ACC112 (cell line): ENCODE data around the gene BTN1A1.

Experiments used
- H2AFZ ChIP-seq: fragments of 200-600 bp; sonication (generic); one replicate; pipeline ENCODE4 v1.6.0; 2017; ENCODE audit warnings: antibody characterized with exemption, low read length; ENCODE audit not compliant: unreplicated experiment
- H3K27ac ChIP-seq: fragments of 200-600 bp; sonication (generic); 2 replicates; pipeline ENCODE4 v1.5.1; 2014; ENCODE audit warnings: low read depth, mild to moderate bottlenecking, antibody characterized with exemption, low read length, moderate library complexity
- H3K27me3 ChIP-seq: fragments of 200-600 bp; sonication (generic); 2 replicates; pipeline ENCODE4 v1.6.1; 2014; ENCODE audit warnings: mild to moderate bottlenecking, antibody characterized with exemption, low read length, moderate library complexity, mixed read lengths; ENCODE audit not compliant: insufficient read depth
- H3K36me3 ChIP-seq: fragments of 200-600 bp; sonication (generic); 2 replicates; pipeline ENCODE4 v1.6.1; 2016; ENCODE audit warnings: mild to moderate bottlenecking, antibody characterized with exemption, low read length, moderate library complexity, mixed read lengths; ENCODE audit not compliant: insufficient read depth
- H3K4me1 ChIP-seq: fragments of 200-600 bp; sonication (generic); one replicate; pipeline ENCODE4 v1.6.1; 2016; ENCODE audit warnings: low read length, mixed read lengths; ENCODE audit not compliant: insufficient read depth, unreplicated experiment, control insufficient read depth
- H3K4me3 ChIP-seq: fragments of 200-600 bp; sonication (generic); 2 replicates; pipeline ENCODE4 v1.5.1; 2014; ENCODE audit warnings: mild to moderate bottlenecking, low read depth, low read length
- H3K79me2 ChIP-seq: fragments of 200-600 bp; sonication (generic); one replicate; pipeline ENCODE4 v1.6.0; 2016; ENCODE audit warnings: low read length; ENCODE audit not compliant: control insufficient read depth, unreplicated experiment, insufficient read depth

Gene BTN1A1

DNA sequence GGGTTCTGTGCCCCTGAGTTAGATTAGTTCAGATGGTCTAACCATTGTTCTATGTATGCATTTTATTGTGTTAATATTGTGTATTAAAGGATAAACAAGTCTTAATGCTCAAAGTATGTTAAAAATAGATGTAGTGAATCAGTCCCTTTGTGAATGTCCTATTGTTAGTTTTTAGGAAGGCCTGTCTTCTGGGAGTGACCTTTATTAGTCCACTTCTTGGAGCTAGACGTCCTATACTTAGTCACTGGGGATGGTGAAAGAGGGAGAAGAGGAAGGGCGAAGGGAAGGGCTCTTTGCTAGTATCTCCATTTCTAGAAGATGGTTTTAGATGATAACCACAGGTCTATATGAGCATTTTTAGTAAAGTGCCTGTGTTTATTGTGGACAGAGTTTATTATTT lies 25.7 kb downstream of the BTN1A1 start:
- no peak overlapping the region for H2AFZ ChIP-seq
- no peaks in the 10 kb centered on the region for H3K36me3 ChIP-seq
- no peak overlapping the region for H3K27ac ChIP-seq
- no peak overlapping the region for H3K4me3 ChIP-seq
- H3K27me3 ChIP-seq: no peaks in the 10 kb centered on the region
- peaks cover 9% of the 10 kb centered on the region for H3K4me1 ChIP-seq
- peaks cover 19% of the 10 kb centered on the region for H3K79me2 ChIP-seq

DNA sequence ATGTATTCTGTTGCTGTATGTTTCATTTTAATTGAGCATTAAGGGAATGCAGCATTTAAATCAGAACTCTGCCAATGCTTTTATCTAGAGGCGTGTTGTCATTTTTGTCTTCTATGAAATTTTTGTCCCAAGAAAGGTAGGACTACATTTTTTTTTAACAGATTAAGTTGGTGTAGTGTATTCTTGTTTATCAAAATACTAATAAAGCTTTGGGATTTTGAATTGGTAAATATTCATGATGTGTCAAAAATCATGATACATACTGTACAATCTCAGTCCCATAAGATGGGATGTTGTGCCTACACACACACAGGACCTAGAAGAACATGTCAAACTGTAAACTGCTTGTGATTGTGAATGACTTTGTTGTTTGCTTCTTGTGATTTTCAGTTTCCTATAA lies 26.8 kb downstream of the BTN1A1 start:
- Histone ChIP-seq H3K4me1 (peaks cover 9% of the 10 kb centered on the region), H3K36me3 (no peaks in the 10 kb centered on the region), H3K4me3 (no peak overlapping the region), H3K27ac (no peak overlapping the region), H2AFZ (no peak overlapping the region), H3K27me3 (no peaks in the 10 kb centered on the region), H3K79me2 (peaks cover 19% of the 10 kb centered on the region)

DNA sequence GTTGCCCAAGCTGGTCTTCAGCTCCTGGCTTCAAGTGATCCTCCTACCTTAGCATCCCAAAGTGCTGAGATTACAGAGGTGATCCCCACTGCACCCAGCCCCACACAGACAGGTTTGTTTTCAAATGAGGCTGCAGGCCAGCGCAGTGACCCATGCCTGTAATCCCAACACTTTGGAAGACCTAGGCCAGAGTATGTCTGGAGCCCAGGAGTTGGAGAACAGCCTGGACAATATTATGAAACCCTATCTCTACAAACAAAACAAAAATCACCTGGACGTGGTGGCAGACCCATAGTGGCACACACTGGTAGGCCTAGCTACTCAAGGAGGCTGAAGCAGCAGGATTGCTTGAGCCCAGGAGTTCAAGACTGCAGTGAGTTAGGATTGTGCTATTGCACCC lies 30.1 kb downstream of the BTN1A1 start:
- no peak overlapping the region for H2AFZ ChIP-seq
- no peaks in the 10 kb centered on the region for H3K36me3 ChIP-seq
- no peak overlapping the region for H3K4me3 ChIP-seq
- no peak overlapping the region for H3K27ac ChIP-seq
- no peaks in the 10 kb centered on the region for H3K27me3 ChIP-seq
- H3K79me2 ChIP-seq: no peaks in the 10 kb centered on the region
- H3K4me1 ChIP-seq: no peaks in the 10 kb centered on the region

DNA sequence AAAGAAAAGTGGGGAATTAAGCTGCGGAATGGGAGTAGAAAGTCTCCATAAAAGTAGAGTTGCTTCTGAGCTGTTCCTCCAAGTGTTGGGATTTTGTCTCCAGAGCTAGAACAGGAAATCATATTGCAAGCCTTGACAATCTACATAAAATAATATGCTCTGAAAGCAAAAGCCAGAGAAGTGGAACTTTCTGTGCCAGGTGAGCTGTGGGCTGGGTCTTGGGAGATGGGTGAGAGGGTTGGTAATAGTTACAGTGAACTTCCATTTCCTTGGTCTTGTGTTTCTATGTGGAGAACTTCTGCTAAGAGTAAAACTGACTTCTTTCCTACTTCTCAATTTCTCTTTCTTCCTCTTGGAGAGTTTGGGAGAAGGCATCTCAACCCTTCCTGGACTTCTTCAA lies 31.8 kb downstream of the BTN1A1 start:
- Histone ChIP-seq H2AFZ (no peak overlapping the region), H3K27me3 (no peaks in the 10 kb centered on the region), H3K4me3 (no peak overlapping the region), H3K27ac (no peak overlapping the region), H3K4me1 (peaks cover 8% of the 10 kb centered on the region), H3K36me3 (no peaks in the 10 kb centered on the region), H3K79me2 (no peaks in the 10 kb centered on the region)

DNA sequence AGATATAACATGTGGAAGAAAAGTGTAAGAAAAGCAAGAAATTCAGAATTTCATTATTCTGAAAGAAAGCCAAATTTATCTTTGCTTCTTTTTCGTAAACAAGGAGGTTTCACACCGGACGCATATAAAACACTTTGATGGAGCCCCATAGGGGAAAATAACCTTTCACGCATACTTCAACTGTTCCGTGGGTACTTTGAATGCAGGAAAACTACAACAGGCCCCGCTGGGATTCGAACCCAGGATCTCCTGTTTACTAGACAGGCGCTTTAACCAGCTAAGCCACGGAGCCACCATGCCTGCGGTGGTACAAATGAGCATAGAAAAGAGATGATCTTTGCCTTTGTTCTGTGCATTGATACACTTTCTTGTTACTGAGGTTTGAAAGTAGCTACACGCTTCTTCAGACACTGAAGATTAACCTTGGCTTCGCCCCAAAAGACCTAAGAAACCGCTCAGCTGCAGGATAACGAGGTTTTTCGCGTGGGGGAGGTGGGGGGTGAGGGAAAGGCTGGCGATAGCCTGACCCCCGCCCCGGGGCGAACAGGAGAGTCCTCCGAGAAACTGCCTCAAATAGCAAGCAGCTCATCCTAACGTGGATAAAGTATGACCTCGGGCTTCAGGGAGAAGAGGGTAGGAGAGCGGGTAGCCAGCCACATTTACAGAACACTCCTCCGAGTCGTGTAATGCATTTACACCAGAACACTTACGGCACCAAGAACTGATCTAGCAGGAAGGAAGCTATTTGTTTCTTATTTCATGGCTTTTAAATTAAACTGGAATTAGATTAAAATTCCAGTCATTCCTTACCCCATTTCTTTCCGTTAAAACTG lies 32.8 kb downstream of the BTN1A1 start:
- Histone ChIP-seq H3K79me2 (no peaks in the 10 kb centered on the region), H3K4me3 (peak overlapping the region; percentile 88), H3K36me3 (no peaks in the 10 kb centered on the region), H3K27ac (peak overlapping the region; percentile 24), H3K27me3 (no peaks in the 10 kb centered on the region), H3K4me1 (peaks cover 9% of the 10 kb centered on the region), H2AFZ (peak overlapping the region; percentile 58)

DNA sequence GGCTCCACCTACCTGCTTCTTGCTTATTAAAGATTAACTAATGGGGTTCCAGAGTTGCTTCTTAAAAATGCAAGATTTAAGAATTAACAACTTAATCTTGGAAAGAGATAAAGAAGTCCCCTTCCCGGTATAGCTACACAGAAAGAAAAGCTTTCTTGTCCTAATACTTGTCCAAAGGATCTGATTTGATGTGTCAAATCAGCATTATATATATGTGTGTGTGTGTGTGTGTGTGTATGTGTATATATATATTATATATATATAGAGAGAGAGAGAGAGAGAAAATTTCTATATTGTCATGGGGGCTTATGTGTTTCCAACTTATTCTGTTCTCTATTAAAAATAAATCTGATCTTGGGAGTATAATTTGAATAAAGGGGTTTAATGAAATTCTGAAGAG lies 33.4 kb downstream of the BTN1A1 start:
- H3K79me2 ChIP-seq: peaks cover under 1% of the 10 kb centered on the region
- peak overlapping the region; percentile 24 for H3K27ac ChIP-seq
- H2AFZ ChIP-seq: peak overlapping the region; percentile 58
- peaks cover 9% of the 10 kb centered on the region for H3K4me1 ChIP-seq
- H3K4me3 ChIP-seq: peak overlapping the region; percentile 88
- H3K27me3 ChIP-seq: no peaks in the 10 kb centered on the region
- no peaks in the 10 kb centered on the region for H3K36me3 ChIP-seq

DNA sequence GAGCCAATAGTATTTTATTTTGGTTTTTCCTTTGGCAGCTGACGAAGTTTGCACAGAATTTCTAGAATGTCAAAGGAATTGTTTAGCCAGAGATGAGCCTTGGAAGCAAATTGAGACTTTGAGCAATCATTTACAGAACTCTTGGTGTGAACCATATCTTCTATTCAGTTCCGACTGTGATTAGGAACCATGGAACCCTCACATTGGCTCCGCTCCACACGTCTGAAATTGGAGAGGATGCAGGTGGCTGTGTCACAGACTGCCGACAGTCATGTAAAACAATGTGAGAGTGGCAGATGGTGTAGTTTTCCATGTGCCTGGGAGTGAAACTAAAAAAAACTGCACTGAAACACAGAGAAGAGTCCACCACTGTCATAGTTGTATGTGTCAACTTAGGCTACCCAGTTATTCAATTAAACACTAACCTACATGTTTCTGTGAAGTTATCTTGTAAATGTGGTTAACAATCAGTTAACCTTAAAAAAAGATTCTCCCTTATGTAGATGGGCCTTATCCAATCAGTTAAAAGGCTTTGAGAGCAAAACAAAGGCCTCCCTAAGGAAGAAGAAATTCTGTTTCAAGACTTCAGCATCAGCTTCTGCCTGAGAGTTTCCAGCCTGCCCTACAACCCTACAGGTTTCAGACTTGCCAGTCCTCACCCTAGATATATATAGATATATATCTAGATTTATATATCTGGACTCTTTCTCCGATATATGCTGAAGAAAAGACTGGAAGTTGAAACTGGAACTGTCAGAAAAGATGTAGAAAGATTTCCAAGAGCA lies 34.8 kb downstream of the BTN1A1 start:
- Histone ChIP-seq H3K4me1 (peaks cover 13% of the 10 kb centered on the region), H2AFZ (no peak overlapping the region), H3K79me2 (peaks cover 14% of the 10 kb centered on the region), H3K27ac (no peak overlapping the region), H3K4me3 (no peak overlapping the region), H3K36me3 (no peaks in the 10 kb centered on the region), H3K27me3 (no peaks in the 10 kb centered on the region)

DNA sequence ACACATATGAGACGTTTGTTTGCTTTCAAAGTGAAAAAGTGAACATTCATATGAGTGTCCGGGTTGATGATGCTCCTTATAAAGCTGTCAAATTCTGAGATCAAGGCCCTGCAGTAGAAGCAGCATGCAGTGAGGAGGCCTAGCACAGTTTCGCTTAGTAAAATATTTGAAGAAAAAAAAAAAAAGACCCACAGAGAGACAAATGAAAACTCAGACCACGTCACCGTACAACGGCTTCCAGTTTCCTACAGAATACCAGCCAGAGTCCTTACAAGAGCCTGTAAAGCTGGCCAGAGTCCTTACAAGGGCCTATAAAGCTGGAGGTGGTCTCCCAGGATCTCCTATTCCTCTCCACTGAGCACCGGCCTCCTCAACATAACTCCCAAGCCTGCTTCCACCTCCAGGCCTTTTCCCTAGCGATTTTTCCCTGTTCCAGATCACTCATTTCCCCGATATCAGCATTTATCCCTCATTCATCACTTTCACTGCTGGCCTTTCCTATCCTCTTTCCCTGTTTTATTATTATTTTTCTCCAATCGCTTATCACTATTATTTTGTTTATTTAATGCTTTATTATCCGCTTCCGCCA lies 36.6 kb downstream of the BTN1A1 start:
- peak overlapping the region; percentile 89 for H3K4me3 ChIP-seq
- H3K27me3 ChIP-seq: no peaks in the 10 kb centered on the region
- peaks cover 31% of the 10 kb centered on the region for H3K79me2 ChIP-seq
- H3K27ac ChIP-seq: peak overlapping the region; percentile 95
- no peaks in the 10 kb centered on the region for H3K36me3 ChIP-seq
- H2AFZ ChIP-seq: peak overlapping the region; percentile 91
- peaks cover 16% of the 10 kb centered on the region for H3K4me1 ChIP-seq

DNA sequence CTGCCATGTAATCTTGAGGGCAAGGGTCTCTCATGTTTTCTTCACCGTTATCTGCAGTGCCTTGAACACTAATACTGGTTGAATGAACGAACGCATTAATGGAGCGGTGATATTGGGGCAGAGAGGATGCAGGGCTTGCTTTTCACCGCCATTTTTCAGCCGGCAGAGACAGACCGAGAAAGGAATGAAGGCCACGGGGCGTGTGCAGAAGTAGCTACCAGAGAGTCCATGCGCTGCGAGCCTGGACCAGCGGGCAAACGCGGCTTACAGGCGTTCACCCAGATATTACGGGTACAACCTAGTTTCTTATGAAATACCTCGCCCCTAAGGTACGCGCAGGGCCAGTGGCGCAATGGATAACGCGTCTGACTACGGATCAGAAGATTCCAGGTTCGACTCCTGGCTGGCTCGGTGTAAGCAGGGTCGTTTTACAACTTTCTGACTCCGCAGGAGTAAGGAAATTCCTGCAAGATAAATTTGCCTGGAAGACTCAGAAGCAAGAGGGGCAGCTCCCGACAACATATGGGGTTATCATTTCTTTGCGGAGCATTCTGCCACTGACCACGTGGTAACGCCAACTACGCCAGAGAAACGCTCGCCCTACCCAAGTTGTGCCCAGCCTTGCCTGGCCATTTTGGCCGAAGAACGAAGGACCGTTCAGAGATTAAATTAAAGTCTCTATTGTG lies 37.2 kb downstream of the BTN1A1 start:
- peaks cover 16% of the 10 kb centered on the region for H3K4me1 ChIP-seq
- H3K79me2 ChIP-seq: peaks cover 36% of the 10 kb centered on the region

DNA sequence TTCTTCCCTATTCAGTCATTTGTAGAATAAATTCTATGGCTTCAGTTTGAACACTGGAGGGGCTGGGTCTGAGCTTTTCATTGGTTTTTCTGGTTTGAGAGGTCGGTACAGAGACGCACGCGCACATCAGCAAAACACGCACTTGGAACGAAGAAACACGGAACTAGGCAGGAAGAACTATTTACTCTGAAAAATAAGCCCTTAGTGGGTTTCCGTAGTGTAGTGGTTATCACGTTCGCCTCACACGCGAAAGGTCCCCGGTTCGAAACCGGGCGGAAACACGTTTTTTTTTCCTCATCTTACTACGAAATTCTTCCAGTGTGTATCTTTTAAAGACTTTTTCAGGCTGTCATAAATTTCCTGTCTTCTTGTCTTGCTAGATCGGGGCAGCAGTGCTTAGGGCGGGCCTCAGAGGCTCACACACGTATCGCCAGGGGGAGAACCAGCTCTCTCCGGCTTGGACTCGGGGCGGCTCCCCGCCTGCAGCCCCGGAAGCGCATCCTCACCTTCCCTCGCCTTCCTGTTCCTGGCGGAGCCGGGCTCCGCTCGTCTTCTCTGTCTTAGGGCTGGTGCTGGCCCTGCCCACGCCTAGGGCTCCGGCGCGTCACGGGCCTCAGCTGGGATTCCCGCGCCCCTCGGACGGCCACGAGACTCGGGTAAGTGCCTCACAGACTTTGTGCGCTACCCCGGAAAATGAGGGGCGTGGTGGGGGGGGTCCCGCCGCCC lies 37.9 kb downstream of the BTN1A1 start, which contains the start of gene HMGN4:
TSS of gene HMGN4 (plus strand) at position 521 of the 726 bp plus-strand sequence. CDS start 6,841 bp downstream, outside the sequence.
- peaks cover 16% of the 10 kb centered on the region for H3K4me1 ChIP-seq
- peak within 1 kb of the TSS; percentile 89 for H3K4me3 ChIP-seq
- peaks cover 44% of the 10 kb centered on the region for H3K79me2 ChIP-seq
- peaks cover 4% of the 10 kb centered on the region for H3K36me3 ChIP-seq
- peak within 1 kb of the TSS; percentile 91 for H2AFZ ChIP-seq
- H3K27ac ChIP-seq: peak within 1 kb of the TSS; percentile 95
- H3K27me3 ChIP-seq: no peaks in the 10 kb centered on the region

More for the DNA sequence above, 37.2 kb downstream of the BTN1A1 start:
- no peaks in the 10 kb centered on the region for H3K27me3 ChIP-seq
- H2AFZ ChIP-seq: peak overlapping the region; percentile 91
- peak overlapping the region; percentile 89 for H3K4me3 ChIP-seq
- H3K36me3 ChIP-seq: no peaks in the 10 kb centered on the region
- H3K27ac ChIP-seq: peak overlapping the region; percentile 95
